Lung (tissue), 16 donors: ENCODE results near the gene FUT9. TPM values are rescaled to one million over a fixed set of nuclear protein-coding genes. Genes with fewer than 3 reads are reported as not detected.
A peak's percentile ranks its signal among the peaks of the same experiment; 100 is the strongest.

Experiments
- ATAC-seq: fragments of 200-7000 bp; cut with Tn5 transposase; one replicate; pipeline ENCODE4 v1.9.1; 2020; ENCODE audit warnings: moderate number of reproducible peaks; ENCODE audit not compliant: insufficient read depth, low FRiP score
- DNase-seq, 3 donors: peaks; one replicate each; pipeline ENCODE4 v3.0.0-alpha.2; 2013 to 2017
- H3K27ac ChIP-seq, 2 donors: one replicate each; pipeline ENCODE4 v1.5.1; 2013; ENCODE audit warnings: mild to moderate bottlenecking in 2 of 2, moderate library complexity in 2 of 2, control low read depth in 1 of 2, inconsistent platforms in 1 of 2, low read depth in 1 of 2, low read length in 1 of 2
- H3K27me3 ChIP-seq, 3 donors: one replicate each; pipeline ENCODE4 v1.5.1; 2013; ENCODE audit warnings: low read length in 2 of 3; ENCODE audit not compliant: control insufficient read depth in 3 of 3, insufficient read depth in 3 of 3
- H3K36me3 ChIP-seq, 4 donors: one replicate each; pipeline ENCODE4 v1.5.1; 2013; ENCODE audit warnings: low read length in 4 of 4, mild to moderate bottlenecking in 1 of 4, moderate library complexity in 1 of 4; ENCODE audit not compliant: control insufficient read depth in 4 of 4, insufficient read depth in 4 of 4
- H3K4me1 ChIP-seq, 5 donors: one replicate each; pipeline ENCODE4 v1.5.1; 2013; ENCODE audit warnings: low read length in 5 of 5, mild to moderate bottlenecking in 2 of 5, moderate library complexity in 1 of 5; ENCODE audit not compliant: control insufficient read depth in 5 of 5, insufficient read depth in 5 of 5
- H3K4me3 ChIP-seq: one replicate; pipeline ENCODE4 v1.5.1; 2013; ENCODE audit warnings: mild to moderate bottlenecking, control low read depth, moderate library complexity
- H3K9ac ChIP-seq, 2 donors: one replicate each; pipeline ENCODE4 v1.5.1; 2013; ENCODE audit warnings: low read length in 2 of 2, control low read depth in 1 of 2; ENCODE audit not compliant: insufficient read depth in 1 of 2
- H3K9me3 ChIP-seq, 4 donors: one replicate each; pipeline ENCODE4 v1.5.1; 2013; ENCODE audit warnings: low read length in 3 of 4, mild to moderate bottlenecking in 1 of 4, moderate library complexity in 1 of 4; ENCODE audit not compliant: control insufficient read depth in 4 of 4, insufficient read depth in 3 of 4
- CTCF ChIP-seq: IDR thresholded peaks from 2 replicates; pipeline ENCODE4 v1.5.1; 2012; ENCODE audit warnings: mild to moderate bottlenecking; ENCODE audit errors: control extremely low read depth, extremely low read depth
- WGBS, 2 donors: extraction: QIAGEN DNeasy Blood & Tissue Kit; methylation state at CpG; one replicate each; pipeline ENCODE4 v1.1.7; 2013; 5-methylcytosine and 5-hydroxymethylcytosine counted together
- long read RNA-seq, 5 donors: transcript quantifications; one replicate each; lab custom pipeline, GENCODE V29; 2026
- polyA plus RNA-seq, 2 donors: library from polyadenylated mRNA; stranded (reverse); fragments of 200-250 nt; gene quantifications; one replicate each; pipeline ENCODE4 v1.2.1, GENCODE V29; 2013
- total RNA-seq, 2 donors: library from RNA; depleted of rRNA in 1 of 2; stranded (reverse); fragments of >200 nt in 1 of 2; gene quantifications; one replicate each; pipeline ENCODE4 v1.2.1, GENCODE V29; 2014 to 2021
- donor health status: control.
- donor health status: control.
- donor health status: Bipolar disorder and iron deficiency.
- donor health status: healthy.
- donor health status: DM: yes; HTN: yes; CAD: no.

Gene FUT9
- total RNA-seq (under 1 TPM in 1 of 2 donors, not detected in 1; 0.14 TPM), polyA plus RNA-seq (under 1 TPM in 1 of 2 donors, not detected in 1; under 0.01 TPM)
- long read RNA-seq, donor 1, result 0 reads
- long read RNA-seq, donor 2, result 0 reads
- long read RNA-seq, donor 3, result 0 reads
- long read RNA-seq, donor 4, result 0 reads
- long read RNA-seq, donor 5, result 0 reads

GRCh38 chr6:96015518-96016333 is at the start of gene FUT9:
FUT9 (plus strand) TSS chr6:96015974; CDS start chr6:96203156, 187,182 bp downstream.
- no peaks in the 10 kb centered on the region for H3K36me3 ChIP-seq
- H3K27ac ChIP-seq, result no peak within 1 kb of the TSS
- H3K4me1 ChIP-seq, result peaks cover 0 to 3% (median 0%) of the 10 kb centered on the region in 5 donors
- peak; percentile 14 to 55 (median 49) for DNase-seq
- H3K4me3 ChIP-seq, result no peak within 1 kb of the TSS
- H3K27me3 ChIP-seq, result peaks cover 11 to 32% (median 19%) of the 10 kb centered on the region in 3 donors
- no peak within 1 kb of the TSS for H3K9ac ChIP-seq
- ATAC-seq, result no peak
- H3K9me3 ChIP-seq, result peaks cover 0 to 10% (median 0%) of the 10 kb centered on the region in 4 donors
- no peak for TF ChIP-seq CTCF
- 2 to 3% methylated on average over 54 to 62 of the region's 62 CpGs for WGBS, 2 donors

- DNase-seq, result no peak
- Histone ChIP-seq H3K27ac (no peak overlapping the region), H3K4me1 (no peaks in the 10 kb centered on the region), H3K27me3 (no peaks in the 10 kb centered on the region), H3K9me3 (peaks cover 0 to 2% (median 0%) of the 10 kb centered on the region in 4 donors), H3K9ac (no peak overlapping the region), H3K4me3 (no peak overlapping the region), H3K36me3 (no peaks in the 10 kb centered on the region)
- no peak for TF ChIP-seq CTCF
- ATAC-seq, result no peak
Observed at GRCh38 chr6:95967594-95967993, 48.2 kb upstream of the FUT9 start.

GRCh38 chr6:95973976-95974375 is 41.8 kb upstream of the FUT9 start:
- no peaks in the 10 kb centered on the region for H3K4me1 ChIP-seq
- peak in 1 of 3 donors; percentile 2 for DNase-seq
- no peak for TF ChIP-seq CTCF
- H3K9me3 ChIP-seq, result peaks cover 0 to 2% (median 0%) of the 10 kb centered on the region in 4 donors
- 52 to 62% methylated on average over 3 of the region's 3 CpGs for WGBS, 2 donors
- H3K4me3 ChIP-seq, result no peak overlapping the region
- no peaks in the 10 kb centered on the region for H3K27me3 ChIP-seq
- no peak overlapping the region for H3K27ac ChIP-seq
- H3K36me3 ChIP-seq, result no peaks in the 10 kb centered on the region
- ATAC-seq, result no peak
- no peak overlapping the region for H3K9ac ChIP-seq
